ENCODE measurements around the gene SLC49A3.

The SLC49A3 gene

DNA sequence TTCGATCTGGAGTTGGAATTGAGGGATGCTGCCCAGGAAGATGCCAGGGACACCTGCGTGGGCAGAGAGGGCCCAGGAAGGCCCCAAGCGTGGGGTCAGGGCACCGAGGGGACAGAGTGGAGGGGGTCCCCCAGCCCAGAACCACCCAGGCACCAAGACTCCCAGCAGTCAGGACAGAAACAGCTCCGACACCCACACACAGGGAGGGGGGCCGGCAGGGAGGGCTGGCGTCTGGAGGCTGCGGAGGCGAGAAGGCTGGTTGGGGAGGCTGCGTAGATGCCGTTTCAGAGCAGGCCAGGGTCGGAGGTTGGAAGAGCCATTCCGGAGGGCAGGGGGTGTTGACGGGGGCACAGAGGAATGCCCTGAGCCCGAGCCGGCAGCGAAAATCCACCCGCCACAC is 38.5 kb downstream of the SLC49A3 start:
- no peak for TF ChIP-seq SIN3A (IDR thresholded peaks at IDR 0.05; ENCODE audit: borderline replicate concordance, insufficient read depth, low read length)
- no peak for TF ChIP-seq FOXP2 (optimal IDR thresholded peaks at IDR 0.05; ENCODE audit: borderline replicate concordance, extremely low read depth, extremely low read length, insufficient read depth)
- TF ChIP-seq TAF1 (IDR thresholded peaks at IDR 0.05; ENCODE audit: borderline replicate concordance, insufficient read depth, low read length) = no peak
- TF ChIP-seq POLR2AphosphoS5 (IDR thresholded peaks at IDR 0.05; ENCODE audit: low read depth, low read length) = no peak
- TF ChIP-seq, protein P1, sequence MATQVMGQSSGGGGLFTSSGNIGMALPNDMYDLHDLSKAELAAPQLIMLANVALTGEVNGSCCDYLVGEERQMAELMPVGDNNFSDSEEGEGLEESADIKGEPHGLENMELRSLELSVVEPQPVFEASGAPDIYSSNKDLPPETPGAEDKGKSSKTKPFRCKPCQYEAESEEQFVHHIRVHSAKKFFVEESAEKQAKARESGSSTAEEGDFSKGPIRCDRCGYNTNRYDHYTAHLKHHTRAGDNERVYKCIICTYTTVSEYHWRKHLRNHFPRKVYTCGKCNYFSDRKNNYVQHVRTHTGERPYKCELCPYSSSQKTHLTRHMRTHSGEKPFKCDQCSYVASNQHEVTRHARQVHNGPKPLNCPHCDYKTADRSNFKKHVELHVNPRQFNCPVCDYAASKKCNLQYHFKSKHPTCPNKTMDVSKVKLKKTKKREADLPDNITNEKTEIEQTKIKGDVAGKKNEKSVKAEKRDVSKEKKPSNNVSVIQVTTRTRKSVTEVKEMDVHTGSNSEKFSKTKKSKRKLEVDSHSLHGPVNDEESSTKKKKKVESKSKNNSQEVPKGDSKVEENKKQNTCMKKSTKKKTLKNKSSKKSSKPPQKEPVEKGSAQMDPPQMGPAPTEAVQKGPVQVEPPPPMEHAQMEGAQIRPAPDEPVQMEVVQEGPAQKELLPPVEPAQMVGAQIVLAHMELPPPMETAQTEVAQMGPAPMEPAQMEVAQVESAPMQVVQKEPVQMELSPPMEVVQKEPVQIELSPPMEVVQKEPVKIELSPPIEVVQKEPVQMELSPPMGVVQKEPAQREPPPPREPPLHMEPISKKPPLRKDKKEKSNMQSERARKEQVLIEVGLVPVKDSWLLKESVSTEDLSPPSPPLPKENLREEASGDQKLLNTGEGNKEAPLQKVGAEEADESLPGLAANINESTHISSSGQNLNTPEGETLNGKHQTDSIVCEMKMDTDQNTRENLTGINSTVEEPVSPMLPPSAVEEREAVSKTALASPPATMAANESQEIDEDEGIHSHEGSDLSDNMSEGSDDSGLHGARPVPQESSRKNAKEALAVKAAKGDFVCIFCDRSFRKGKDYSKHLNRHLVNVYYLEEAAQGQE (IDR thresholded peaks at IDR 0.05; ENCODE audit: insufficient read depth in 1 of 2, low read depth in 2 of 2, low read length in 2 of 2) = no peak

DNA sequence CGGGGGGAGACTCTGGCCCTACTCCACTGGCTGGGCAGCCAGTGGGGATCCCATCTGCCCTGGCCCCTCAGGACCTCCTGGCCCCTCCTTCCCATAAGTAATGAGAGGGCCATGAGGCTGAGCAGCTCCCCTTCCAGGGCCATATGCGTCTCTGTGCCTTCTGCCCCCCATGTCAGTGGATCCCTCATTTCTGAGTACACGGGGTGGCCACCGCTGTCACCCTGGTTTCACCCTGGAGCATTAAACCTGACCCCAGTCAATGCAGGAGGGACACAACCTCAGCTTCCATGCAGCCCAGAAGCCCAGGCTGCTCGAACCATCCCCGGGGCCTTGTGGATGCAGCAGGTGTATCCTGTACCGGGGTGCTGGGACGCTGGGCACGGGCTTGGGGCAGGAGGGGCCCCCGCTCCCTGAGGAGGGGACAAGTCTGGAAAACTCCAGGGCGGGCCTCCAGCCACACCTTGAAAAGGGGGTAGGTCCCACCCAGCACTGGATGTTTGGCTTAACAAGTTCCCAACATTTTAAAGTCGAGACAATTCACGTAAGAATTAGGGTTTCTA is 39.1 kb downstream of the SLC49A3 start:
- TF ChIP-seq FOXP2 (optimal IDR thresholded peaks at IDR 0.05; ENCODE audit: borderline replicate concordance, extremely low read depth, extremely low read length, insufficient read depth) (no peak), SIN3A (IDR thresholded peaks at IDR 0.05; ENCODE audit: borderline replicate concordance, insufficient read depth, low read length) (no peak), TAF1 (IDR thresholded peaks at IDR 0.05; ENCODE audit: borderline replicate concordance, insufficient read depth, low read length) (no peak), POLR2AphosphoS5 (IDR thresholded peaks at IDR 0.05; ENCODE audit: low read depth, low read length) (no peak)
- TF ChIP-seq, protein P1 (IDR thresholded peaks at IDR 0.05; ENCODE audit: insufficient read depth in 1 of 2, low read depth in 2 of 2, low read length in 2 of 2) = no peak

DNA sequence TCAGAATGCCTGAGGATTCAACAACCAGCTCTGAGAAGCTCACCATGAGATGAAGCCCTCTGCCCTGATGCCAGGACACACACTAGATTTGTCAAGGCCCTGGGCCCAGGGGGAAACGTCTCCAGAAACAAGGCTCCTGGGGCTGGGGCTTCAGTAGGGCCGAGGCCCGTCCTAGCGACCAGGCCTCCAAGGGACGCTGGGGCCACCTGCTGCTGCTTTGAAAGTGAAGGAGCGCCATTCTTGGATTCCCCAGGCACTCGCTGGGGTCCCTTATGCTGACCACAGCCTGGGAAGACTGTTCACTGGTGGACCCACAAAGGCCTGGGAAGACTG is 39.7 kb downstream of the SLC49A3 start:
- TF ChIP-seq SIN3A (IDR thresholded peaks at IDR 0.05; ENCODE audit: borderline replicate concordance, insufficient read depth, low read length) (no peak), TAF1 (IDR thresholded peaks at IDR 0.05; ENCODE audit: borderline replicate concordance, insufficient read depth, low read length) (no peak)
- TF ChIP-seq, protein P1 (IDR thresholded peaks at IDR 0.05; ENCODE audit: insufficient read depth in 1 of 2, low read depth in 2 of 2, low read length in 2 of 2) = no peak

DNA sequence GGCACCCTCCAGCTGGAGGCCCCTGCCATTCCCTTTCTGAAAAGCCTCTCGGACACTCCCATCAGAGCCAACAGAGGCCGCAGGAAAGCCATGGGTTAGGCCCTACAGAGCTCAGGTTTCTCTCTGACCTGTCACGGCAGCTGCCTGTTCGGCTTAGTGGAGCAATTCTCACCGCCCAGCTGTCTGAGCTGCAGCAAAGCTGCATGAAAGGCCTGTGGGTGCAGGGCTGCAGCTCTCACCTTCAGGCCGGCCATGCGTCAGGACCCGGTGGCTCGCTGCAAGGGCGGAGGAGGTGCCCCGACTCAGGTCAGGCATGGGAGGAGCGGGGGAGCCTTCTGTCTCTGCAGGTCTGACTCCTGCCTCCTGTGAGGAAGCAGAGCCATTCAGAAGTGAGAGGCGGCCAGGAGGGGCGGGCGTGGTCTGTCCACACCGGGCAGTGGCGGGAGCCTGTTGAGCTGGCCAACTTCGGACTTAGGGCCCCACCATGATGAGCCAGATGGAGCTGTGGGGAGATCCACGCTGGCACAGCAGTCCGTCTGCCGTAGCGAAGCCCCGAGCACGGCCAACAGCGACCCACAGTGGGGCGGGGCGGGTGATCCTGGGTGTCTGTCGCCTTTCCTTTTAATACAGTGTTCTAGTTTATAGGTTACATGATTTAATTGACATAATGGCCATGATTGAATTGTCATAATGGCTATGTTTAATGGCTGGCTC is 40.2 kb downstream of the SLC49A3 start:
- TF ChIP-seq FOXP2 (optimal IDR thresholded peaks at IDR 0.05; ENCODE audit: borderline replicate concordance, extremely low read depth, extremely low read length, insufficient read depth) (no peak), SIN3A (IDR thresholded peaks at IDR 0.05; ENCODE audit: borderline replicate concordance, insufficient read depth, low read length) (no peak), TAF1 (IDR thresholded peaks at IDR 0.05; ENCODE audit: borderline replicate concordance, insufficient read depth, low read length) (no peak), POLR2AphosphoS5 (IDR thresholded peaks at IDR 0.05; ENCODE audit: low read depth, low read length) (no peak)
- TF ChIP-seq, protein P1 (IDR thresholded peaks at IDR 0.05; ENCODE audit: insufficient read depth in 1 of 2, low read depth in 2 of 2, low read length in 2 of 2) = no peak

Measured in PFSK-1 (cell line).